Astrocyte of the cerebellum (primary cell): ENCODE results near the gene DPEP2.
"Not testable (repeated sequence)": the region's sequence is repeated elsewhere in the genome, so short reads cannot be mapped to it uniquely, and the experiment has no call there.

Source experiments
- DNase-seq: peaks from one replicate; pipeline ENCODE4 v3.0.0-alpha.2; 2011; ENCODE audit warnings: low read depth
- H3K4me3 ChIP-seq: 2 replicates; pipeline ENCODE4 v1.5.1; 2011; ENCODE audit warnings: mild to moderate bottlenecking, low read depth, low read length, moderate library complexity
- CTCF ChIP-seq: IDR thresholded peaks from 2 replicates; pipeline ENCODE4 v1.5.1; 2012; ENCODE audit warnings: low read length, low read depth, moderate library complexity, mild to moderate bottlenecking; ENCODE audit errors: missing control alignments
- in situ Hi-C: cut with HindIII; loops from 2 replicates; pipeline ENCODE4 v1.10.0; 2017; ENCODE audit warnings: low sequenced_read_pairs

DPEP2 gene

GRCh38 chr16:67998779-67999688 is at the start of gene DPEP2:
Gene DPEP2 (minus strand): TSS chr16:67999484. CDS start chr16:67993212, 6,272 bp downstream.
- DNase-seq, in situ Hi-C loops, H3K4me3 ChIP-seq: not testable (repeated sequence)

DNA sequence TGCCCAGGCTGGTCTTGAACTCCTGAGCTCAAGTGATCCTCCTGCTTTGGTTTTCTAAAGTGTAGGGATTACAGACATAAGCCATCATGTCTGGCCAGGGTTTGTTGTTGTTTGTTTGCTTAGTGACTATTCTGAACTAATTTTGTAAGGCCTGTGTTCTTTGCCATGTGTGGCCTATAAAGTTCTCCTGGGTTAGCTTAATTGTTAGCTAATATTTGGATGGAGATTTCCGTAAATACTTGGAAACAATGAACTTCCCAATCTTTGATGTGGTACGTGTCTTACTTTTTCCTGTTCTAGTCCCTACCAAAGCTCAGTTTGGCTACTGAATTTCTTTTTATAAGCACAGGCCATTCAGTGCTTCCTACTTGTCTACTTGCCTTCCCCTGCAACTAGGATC is 48.7 kb upstream of the DPEP2 start:
- TF ChIP-seq CTCF = no peak
- in situ Hi-C loops = no loop called here
- DNase-seq = no peak
- no peak overlapping the region for H3K4me3 ChIP-seq

- in situ Hi-C loops = no loop called here
- no peak overlapping the region for H3K4me3 ChIP-seq
- no peak for DNase-seq
- TF ChIP-seq CTCF = no peak
Observed at GRCh38 chr16:68046106-68046505, 46.8 kb upstream of the DPEP2 start.

GRCh38 chr16:68041783-68042182 is 42.5 kb upstream of the DPEP2 start:
- in situ Hi-C loops = no loop called here
- no peak overlapping the region for H3K4me3 ChIP-seq
- no peak for DNase-seq
- no peak for TF ChIP-seq CTCF

- in situ Hi-C loops = no loop called here
- H3K4me3 ChIP-seq = no peak overlapping the region
- TF ChIP-seq CTCF = peak; percentile 85
- DNase-seq = peak; percentile 24
Observed at GRCh38 chr16:68040506-68041288, 41.4 kb upstream of the DPEP2 start.

GRCh38 chr16:68037841-68038597 is 38.7 kb upstream of the DPEP2 start:
- TF ChIP-seq CTCF = no peak
- in situ Hi-C loops = no loop called here
- no peak for DNase-seq
- no peak overlapping the region for H3K4me3 ChIP-seq
